Measurements from ENCODE around the gene RAB9A. TPM values are rescaled to one million over a fixed set of nuclear protein-coding genes. Genes with fewer than 3 reads are reported as not detected.

Gene RAB9A
- polyA plus RNA-seq, 1 of the 3 experiments (the other 2 are of a cell fraction), result 15.3 TPM

DNA sequence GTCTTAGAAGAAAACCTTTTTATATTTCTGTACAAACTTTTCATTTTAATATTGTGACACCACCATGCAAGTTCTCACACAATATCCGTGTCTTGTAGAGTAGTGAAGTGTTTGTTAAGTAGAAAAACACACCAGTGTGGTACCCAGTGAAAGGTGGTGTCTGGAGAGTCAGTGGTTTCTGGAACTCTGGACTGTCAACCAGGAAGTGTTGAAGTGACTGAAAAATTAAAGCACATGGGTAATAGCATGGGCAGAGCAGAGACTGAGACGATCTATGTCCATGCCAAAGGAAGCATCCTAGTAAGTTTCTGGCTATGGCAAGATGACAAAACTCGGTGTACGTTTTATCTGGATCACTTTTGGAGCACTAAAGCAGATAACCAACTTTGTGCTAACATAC, 22.2 kb downstream of the RAB9A start:
- no peak overlapping the region for H3K4me2 ChIP-seq
- H3F3A ChIP-seq (replicated peaks; ENCODE audit: insufficient read depth), result peaks cover 5% of the 10 kb centered on the region
- POLR2A ChIA-PET, result no interaction called here
- peaks cover 37% of the 10 kb centered on the region for H3K79me2 ChIP-seq (ENCODE audit: insufficient read depth)
- DNase-seq, result no peak
- no peak overlapping the region for H2AFZ ChIP-seq (ENCODE audit: low read depth)
- 85% methylated on average over 4 of the region's 4 CpGs for WGBS (ENCODE audit: low lambda C conversion rate)
- no peaks in the 10 kb centered on the region for H3K9me2 ChIP-seq
- TF ChIP-seq, protein P1, sequence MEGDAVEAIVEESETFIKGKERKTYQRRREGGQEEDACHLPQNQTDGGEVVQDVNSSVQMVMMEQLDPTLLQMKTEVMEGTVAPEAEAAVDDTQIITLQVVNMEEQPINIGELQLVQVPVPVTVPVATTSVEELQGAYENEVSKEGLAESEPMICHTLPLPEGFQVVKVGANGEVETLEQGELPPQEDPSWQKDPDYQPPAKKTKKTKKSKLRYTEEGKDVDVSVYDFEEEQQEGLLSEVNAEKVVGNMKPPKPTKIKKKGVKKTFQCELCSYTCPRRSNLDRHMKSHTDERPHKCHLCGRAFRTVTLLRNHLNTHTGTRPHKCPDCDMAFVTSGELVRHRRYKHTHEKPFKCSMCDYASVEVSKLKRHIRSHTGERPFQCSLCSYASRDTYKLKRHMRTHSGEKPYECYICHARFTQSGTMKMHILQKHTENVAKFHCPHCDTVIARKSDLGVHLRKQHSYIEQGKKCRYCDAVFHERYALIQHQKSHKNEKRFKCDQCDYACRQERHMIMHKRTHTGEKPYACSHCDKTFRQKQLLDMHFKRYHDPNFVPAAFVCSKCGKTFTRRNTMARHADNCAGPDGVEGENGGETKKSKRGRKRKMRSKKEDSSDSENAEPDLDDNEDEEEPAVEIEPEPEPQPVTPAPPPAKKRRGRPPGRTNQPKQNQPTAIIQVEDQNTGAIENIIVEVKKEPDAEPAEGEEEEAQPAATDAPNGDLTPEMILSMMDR (IDR thresholded peaks at IDR 0.05), result no peak
- TF ChIP-seq, protein P2, sequence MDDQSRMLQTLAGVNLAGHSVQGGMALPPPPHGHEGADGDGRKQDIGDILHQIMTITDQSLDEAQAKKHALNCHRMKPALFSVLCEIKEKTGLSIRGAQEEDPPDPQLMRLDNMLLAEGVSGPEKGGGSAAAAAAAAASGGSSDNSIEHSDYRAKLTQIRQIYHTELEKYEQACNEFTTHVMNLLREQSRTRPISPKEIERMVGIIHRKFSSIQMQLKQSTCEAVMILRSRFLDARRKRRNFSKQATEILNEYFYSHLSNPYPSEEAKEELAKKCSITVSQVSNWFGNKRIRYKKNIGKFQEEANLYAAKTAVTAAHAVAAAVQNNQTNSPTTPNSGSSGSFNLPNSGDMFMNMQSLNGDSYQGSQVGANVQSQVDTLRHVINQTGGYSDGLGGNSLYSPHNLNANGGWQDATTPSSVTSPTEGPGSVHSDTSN (IDR thresholded peaks at IDR 0.05), result no peak
- no peak for TF ChIP-seq SIN3A (IDR thresholded peaks at IDR 0.05; ENCODE audit: borderline replicate concordance, low read depth, low read length)
- TF ChIP-seq, protein P3, sequence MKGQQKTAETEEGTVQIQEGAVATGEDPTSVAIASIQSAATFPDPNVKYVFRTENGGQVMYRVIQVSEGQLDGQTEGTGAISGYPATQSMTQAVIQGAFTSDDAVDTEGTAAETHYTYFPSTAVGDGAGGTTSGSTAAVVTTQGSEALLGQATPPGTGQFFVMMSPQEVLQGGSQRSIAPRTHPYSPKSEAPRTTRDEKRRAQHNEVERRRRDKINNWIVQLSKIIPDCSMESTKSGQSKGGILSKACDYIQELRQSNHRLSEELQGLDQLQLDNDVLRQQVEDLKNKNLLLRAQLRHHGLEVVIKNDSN (IDR thresholded peaks at IDR 0.05; ENCODE audit: borderline replicate concordance, low read depth), result no peak
- no peak for TF ChIP-seq FOXJ3 (CRISPR knock-in tag; IDR thresholded peaks at IDR 0.05)
- no peak for TF ChIP-seq GATA2 (CRISPR knock-in tag; IDR thresholded peaks at IDR 0.05)
- no peak for TF ChIP-seq YY1 (IDR thresholded peaks at IDR 0.05; ENCODE audit: low read depth)
- no peak for TF ChIP-seq NRF1 (IDR thresholded peaks at IDR 0.05; ENCODE audit: low read depth, low read length)
- TF ChIP-seq FOSL2 (IDR thresholded peaks at IDR 0.05; ENCODE audit: borderline replicate concordance, low read depth), result no peak
- TF ChIP-seq EP300 (IDR thresholded peaks at IDR 0.05; ENCODE audit: borderline replicate concordance in 1 of 2, low read depth in 1 of 2, low read length in 1 of 2), result no peak
- H3K27me3 ChIP-seq (ENCODE audit: insufficient read depth), result no peaks in the 10 kb centered on the region
- H4K20me1 ChIP-seq (ENCODE audit: insufficient read depth), result no peaks in the 10 kb centered on the region
- H3K9me3 ChIP-seq, result no peaks in the 10 kb centered on the region
- no peak overlapping the region for H3K9ac ChIP-seq
- no peak overlapping the region for H3K27ac ChIP-seq (ENCODE audit: low read depth in 2 of 2, low read length in 1 of 2)
- H3K4me1 ChIP-seq (ENCODE audit: control insufficient read depth in 1 of 2, insufficient read depth in 2 of 2, low read depth in 1 of 2, low read length in 1 of 2), result no peaks in the 10 kb centered on the region
- H3K4me3 ChIP-seq (ENCODE audit: low read depth in 2 of 2, low read length in 1 of 2), result no peak overlapping the region
- peaks cover 52 to 65% of the 10 kb centered on the region in 2 experiments for H3K36me3 ChIP-seq (replicated peaks in 1 of 2; ENCODE audit: control insufficient read depth in 1 of 2, insufficient read depth in 2 of 2, low read length in 1 of 2)
- CTCF ChIA-PET, result no interaction called here

DNA sequence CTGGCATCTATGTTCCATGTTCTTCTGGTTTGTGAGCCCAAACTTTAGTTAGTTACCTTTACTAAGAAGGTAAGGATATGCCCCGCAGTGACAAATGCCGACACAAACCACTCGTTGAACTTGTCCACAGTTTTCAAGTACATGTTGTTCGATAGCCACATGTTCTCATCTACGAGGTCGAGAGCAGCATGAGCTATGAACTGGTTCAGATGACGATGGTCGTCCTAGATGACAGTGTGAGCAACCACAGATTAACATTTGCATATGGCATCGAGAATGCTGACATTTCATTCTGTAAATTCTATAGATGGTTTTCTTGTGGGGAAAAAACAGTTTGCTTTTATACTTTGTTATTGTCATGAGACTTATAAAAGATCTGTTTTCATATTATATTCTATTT, 27.5 kb downstream of the RAB9A start:
- Histone ChIP-seq H3K79me2 (ENCODE audit: insufficient read depth) (peaks cover 40% of the 10 kb centered on the region; the same call in 1 of the 2 replicates), H3K4me1 (ENCODE audit: control insufficient read depth in 1 of 2, insufficient read depth in 2 of 2, low read depth in 1 of 2, low read length in 1 of 2) (no peaks in the 10 kb centered on the region), H3K9me2 (no peaks in the 10 kb centered on the region), H3K27me3 (ENCODE audit: insufficient read depth) (no peaks in the 10 kb centered on the region), H3K9me3 (no peaks in the 10 kb centered on the region), H4K20me1 (ENCODE audit: insufficient read depth) (no peaks in the 10 kb centered on the region), H3K36me3 (replicated peaks in 1 of 2; ENCODE audit: control insufficient read depth in 1 of 2, insufficient read depth in 2 of 2, low read length in 1 of 2) (peaks cover 54 to 67% of the 10 kb centered on the region in 2 experiments), H3F3A (replicated peaks; ENCODE audit: insufficient read depth) (peaks cover 5% of the 10 kb centered on the region), H3K4me3 (ENCODE audit: low read depth in 2 of 2, low read length in 1 of 2) (no peak overlapping the region), H3K4me2 (no peak overlapping the region), H3K27ac (ENCODE audit: low read depth in 2 of 2, low read length in 1 of 2) (no peak overlapping the region), H2AFZ (ENCODE audit: low read depth) (no peak overlapping the region), H3K9ac (no peak overlapping the region)
- TF ChIP-seq GABPA (IDR thresholded peaks at IDR 0.05; ENCODE audit: low read depth) (no peak), EP300 (IDR thresholded peaks at IDR 0.05; ENCODE audit: borderline replicate concordance in 1 of 2, low read depth in 1 of 2, low read length in 1 of 2) (no peak), NRF1 (IDR thresholded peaks at IDR 0.05; ENCODE audit: low read depth, low read length) (no peak), RAD21 (IDR thresholded peaks at IDR 0.05; ENCODE audit: low read length) (no peak), MXI1 (IDR thresholded peaks at IDR 0.05; ENCODE audit: low read depth, low read length) (no peak), POLR2AphosphoS5 (IDR thresholded peaks at IDR 0.05; ENCODE audit: low read depth, low read length) (no peak), CHD2 (IDR thresholded peaks at IDR 0.05; ENCODE audit: low read length, partially characterized antibody) (no peak), SMC3 (IDR thresholded peaks at IDR 0.05; ENCODE audit: low read depth, low read length) (no peak)
- TF ChIP-seq, protein P1 (IDR thresholded peaks at IDR 0.05), result no peak
- WGBS (ENCODE audit: low lambda C conversion rate), result 98% methylated on average over 9 of the region's 9 CpGs
- CTCF ChIA-PET, result interaction anchor here (0.7 to 1.4 kb wide), 3 partner anchors 20 to 316 kb away, joined by 3 to 4 read pairs (median 3); no protein-coding TSS in a partner anchor
- DNase-seq, result no peak
- POLR2A ChIA-PET, result interaction anchor here (0.5 kb wide), 1 partner anchor 14 kb away, joined by 3 read pairs; no protein-coding TSS in a partner anchor

All from SK-N-SH (cell line).